Measurements from ENCODE around the gene FBXL17.

FBXL17 gene

GRCh38 chr5:107889387-107889786 is 492.5 kb downstream of the FBXL17 start:
- Histone ChIP-seq H4K20me1 (ENCODE audit: insufficient read depth, low read length, poor library complexity, severe bottlenecking) (no peaks in the 10 kb centered on the region), H3F3A (ENCODE audit: low read depth) (no peaks in the 10 kb centered on the region), H3K4me2 (ENCODE audit: low read depth, low read length, poor library complexity, severe bottlenecking) (no peak overlapping the region), H3K27me3 (ENCODE audit: insufficient read depth, low read length, poor library complexity, severe bottlenecking) (no peaks in the 10 kb centered on the region), H3K36me3 (ENCODE audit: insufficient read depth, low read length) (no peaks in the 10 kb centered on the region), H2AFZ (ENCODE audit: low read length) (no peak overlapping the region), H3K9me2 (replicated peaks; ENCODE audit: low read depth, low read length) (no peaks in the 10 kb centered on the region), H3K9ac (ENCODE audit: low read depth, low read length, poor library complexity, severe bottlenecking) (no peak overlapping the region), H3K4me3 (ENCODE audit: low read length, poor library complexity, severe bottlenecking) (no peak overlapping the region), H3K4me1 (ENCODE audit: insufficient read depth, low read length, poor library complexity, severe bottlenecking) (peaks cover 20% of the 10 kb centered on the region), H3K79me2 (ENCODE audit: insufficient read depth, low read length) (no peaks in the 10 kb centered on the region), H3K9me3 (ENCODE audit: insufficient read depth, low read depth, low read length) (no peaks in the 10 kb centered on the region)
- TF ChIP-seq, protein P1, sequence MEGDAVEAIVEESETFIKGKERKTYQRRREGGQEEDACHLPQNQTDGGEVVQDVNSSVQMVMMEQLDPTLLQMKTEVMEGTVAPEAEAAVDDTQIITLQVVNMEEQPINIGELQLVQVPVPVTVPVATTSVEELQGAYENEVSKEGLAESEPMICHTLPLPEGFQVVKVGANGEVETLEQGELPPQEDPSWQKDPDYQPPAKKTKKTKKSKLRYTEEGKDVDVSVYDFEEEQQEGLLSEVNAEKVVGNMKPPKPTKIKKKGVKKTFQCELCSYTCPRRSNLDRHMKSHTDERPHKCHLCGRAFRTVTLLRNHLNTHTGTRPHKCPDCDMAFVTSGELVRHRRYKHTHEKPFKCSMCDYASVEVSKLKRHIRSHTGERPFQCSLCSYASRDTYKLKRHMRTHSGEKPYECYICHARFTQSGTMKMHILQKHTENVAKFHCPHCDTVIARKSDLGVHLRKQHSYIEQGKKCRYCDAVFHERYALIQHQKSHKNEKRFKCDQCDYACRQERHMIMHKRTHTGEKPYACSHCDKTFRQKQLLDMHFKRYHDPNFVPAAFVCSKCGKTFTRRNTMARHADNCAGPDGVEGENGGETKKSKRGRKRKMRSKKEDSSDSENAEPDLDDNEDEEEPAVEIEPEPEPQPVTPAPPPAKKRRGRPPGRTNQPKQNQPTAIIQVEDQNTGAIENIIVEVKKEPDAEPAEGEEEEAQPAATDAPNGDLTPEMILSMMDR (conservative IDR thresholded peaks at IDR 0.05; ENCODE audit: low read length) = no peak
- no peak for TF ChIP-seq EZH2phosphoT487 (IDR thresholded peaks at IDR 0.05; ENCODE audit: borderline replicate concordance)

DNA sequence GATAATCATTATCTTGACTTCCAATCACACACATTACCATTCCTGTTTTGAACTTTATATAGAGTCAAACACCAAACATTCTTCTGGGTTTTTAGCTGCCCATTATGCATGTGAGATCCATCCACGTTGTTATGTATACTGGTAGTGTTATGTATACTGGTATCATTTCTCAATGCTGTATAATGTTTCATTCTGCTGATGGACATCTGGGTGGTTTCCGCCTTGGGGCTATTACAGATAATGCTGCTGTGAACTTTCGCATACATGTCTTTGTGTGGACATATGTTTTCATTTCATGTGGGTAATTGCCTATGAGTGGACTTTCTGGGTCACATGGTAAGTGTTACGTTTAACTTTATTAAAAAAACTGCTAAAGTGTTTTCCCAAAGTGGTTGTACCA is 493.4 kb downstream of the FBXL17 start:
- H3K4me1 ChIP-seq (ENCODE audit: insufficient read depth, low read length, poor library complexity, severe bottlenecking) = peaks cover 20% of the 10 kb centered on the region
- no peaks in the 10 kb centered on the region for H3K36me3 ChIP-seq (ENCODE audit: insufficient read depth, low read length)
- no peaks in the 10 kb centered on the region for H3K27me3 ChIP-seq (ENCODE audit: insufficient read depth, low read length, poor library complexity, severe bottlenecking)
- no peak for TF ChIP-seq EZH2phosphoT487 (IDR thresholded peaks at IDR 0.05; ENCODE audit: borderline replicate concordance)
- TF ChIP-seq, protein P1 (conservative IDR thresholded peaks at IDR 0.05; ENCODE audit: low read length) = no peak
- no peak overlapping the region for H3K4me3 ChIP-seq (ENCODE audit: low read length, poor library complexity, severe bottlenecking)
- H3K79me2 ChIP-seq (ENCODE audit: insufficient read depth, low read length) = no peaks in the 10 kb centered on the region
- H3K9ac ChIP-seq (ENCODE audit: low read depth, low read length, poor library complexity, severe bottlenecking) = no peak overlapping the region
- no peak overlapping the region for H2AFZ ChIP-seq (ENCODE audit: low read length)
- H3K9me3 ChIP-seq (ENCODE audit: insufficient read depth, low read depth, low read length) = no peaks in the 10 kb centered on the region
- H4K20me1 ChIP-seq (ENCODE audit: insufficient read depth, low read length, poor library complexity, severe bottlenecking) = no peaks in the 10 kb centered on the region
- no peak overlapping the region for H3K4me2 ChIP-seq (ENCODE audit: low read depth, low read length, poor library complexity, severe bottlenecking)
- H3K9me2 ChIP-seq (replicated peaks; ENCODE audit: low read depth, low read length) = no peaks in the 10 kb centered on the region
- no peaks in the 10 kb centered on the region for H3F3A ChIP-seq (ENCODE audit: low read depth)

DNA sequence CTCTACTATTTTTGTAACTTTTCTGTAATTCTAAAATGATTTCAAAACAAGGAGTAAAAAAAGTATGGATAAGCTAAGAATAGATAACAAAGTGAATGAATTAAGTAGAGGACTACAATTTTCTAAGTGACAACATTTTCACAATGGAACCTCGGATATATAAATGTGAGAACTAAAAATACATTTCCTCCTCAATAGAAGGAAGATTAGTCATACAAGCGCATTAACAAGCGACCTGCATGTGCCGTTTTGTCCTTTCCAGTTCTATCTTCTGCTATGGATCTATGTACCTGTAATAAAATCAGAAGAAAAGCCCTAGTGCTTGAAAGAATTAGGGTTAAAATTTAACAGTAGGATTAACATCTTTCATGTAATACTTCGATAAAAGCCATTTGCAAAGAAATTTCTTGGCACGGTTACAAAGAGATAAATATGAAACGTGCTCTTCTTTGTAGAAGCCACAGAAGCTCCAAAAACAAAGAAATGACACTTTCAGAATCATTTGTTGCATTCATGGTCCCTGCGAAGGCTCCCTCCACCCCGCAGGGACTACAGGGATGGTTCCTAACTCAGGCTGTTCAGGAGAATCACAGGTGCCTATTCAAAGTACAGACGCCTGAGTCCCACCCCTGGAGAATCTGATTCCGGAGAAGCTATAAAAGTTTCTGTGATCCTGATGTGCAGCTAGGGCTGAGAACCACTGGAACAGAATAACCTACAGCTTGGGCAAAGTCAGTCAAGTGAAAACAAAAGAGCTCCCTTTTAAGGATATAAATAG is 494.5 kb downstream of the FBXL17 start:
- H3K27me3 ChIP-seq (ENCODE audit: insufficient read depth, low read length, poor library complexity, severe bottlenecking) = no peaks in the 10 kb centered on the region
- no peaks in the 10 kb centered on the region for H3F3A ChIP-seq (ENCODE audit: low read depth)
- no peak overlapping the region for H3K9ac ChIP-seq (ENCODE audit: low read depth, low read length, poor library complexity, severe bottlenecking)
- no peak overlapping the region for H3K4me2 ChIP-seq (ENCODE audit: low read depth, low read length, poor library complexity, severe bottlenecking)
- peaks cover 20% of the 10 kb centered on the region for H3K4me1 ChIP-seq (ENCODE audit: insufficient read depth, low read length, poor library complexity, severe bottlenecking)
- H2AFZ ChIP-seq (ENCODE audit: low read length) = no peak overlapping the region
- no peaks in the 10 kb centered on the region for H3K9me3 ChIP-seq (ENCODE audit: insufficient read depth, low read depth, low read length)
- no peaks in the 10 kb centered on the region for H3K9me2 ChIP-seq (replicated peaks; ENCODE audit: low read depth, low read length)
- TF ChIP-seq EZH2phosphoT487 (IDR thresholded peaks at IDR 0.05; ENCODE audit: borderline replicate concordance) = no peak
- TF ChIP-seq, protein P1 (conservative IDR thresholded peaks at IDR 0.05; ENCODE audit: low read length) = no peak
- no peaks in the 10 kb centered on the region for H3K36me3 ChIP-seq (ENCODE audit: insufficient read depth, low read length)
- H3K79me2 ChIP-seq (ENCODE audit: insufficient read depth, low read length) = no peaks in the 10 kb centered on the region
- H4K20me1 ChIP-seq (ENCODE audit: insufficient read depth, low read length, poor library complexity, severe bottlenecking) = no peaks in the 10 kb centered on the region
- H3K4me3 ChIP-seq (ENCODE audit: low read length, poor library complexity, severe bottlenecking) = no peak overlapping the region
